HS-5 (cell line): Measurements from ENCODE around the gene PEX11A.
A peak's percentile ranks its signal among the peaks of the same experiment; 100 is the strongest.

Experiments used
- DNase-seq: peaks from one replicate; pipeline ENCODE4 v3.0.0-alpha.2; 2012; ENCODE audit warnings: low read depth

Gene PEX11A

GRCh38 chr15:89654847-89655805 is 35.4 kb downstream of the PEX11A start, which contains the start of gene KIF7:
TSS of gene KIF7 (minus strand) at chr15:89655467. CDS start at chr15:89652930, 2,537 bp downstream.
- no peak for DNase-seq

GRCh38 chr15:89654301-89654761 is 36.2 kb downstream of the PEX11A start:
- DNase-seq: peak; percentile 46

GRCh38 chr15:89653578-89653977 is 37.0 kb downstream of the PEX11A start:
- DNase-seq: no peak

- no peak for DNase-seq
Observed at GRCh38 chr15:89652666-89653065, 37.9 kb downstream of the PEX11A start.

GRCh38 chr15:89652131-89652530 is 38.4 kb downstream of the PEX11A start:
- no peak for DNase-seq

- DNase-seq: no peak
Observed at GRCh38 chr15:89649716-89650115, 40.8 kb downstream of the PEX11A start.

- no peak for DNase-seq
Observed at GRCh38 chr15:89649013-89649625, 41.4 kb downstream of the PEX11A start.

GRCh38 chr15:89648106-89649012 is 42.2 kb downstream of the PEX11A start:
- no peak for DNase-seq

GRCh38 chr15:89647191-89647851 is 43.2 kb downstream of the PEX11A start:
- DNase-seq: no peak

GRCh38 chr15:89646416-89647141 is 44.0 kb downstream of the PEX11A start:
- DNase-seq: no peak

GRCh38 chr15:89645680-89646079 is 44.9 kb downstream of the PEX11A start:
- DNase-seq: no peak

GRCh38 chr15:89642106-89642505 is 48.4 kb downstream of the PEX11A start:
- no peak for DNase-seq

- DNase-seq: no peak
Observed at GRCh38 chr15:89641053-89641452, 49.5 kb downstream of the PEX11A start.

GRCh38 chr15:89640245-89640644 is 50.3 kb downstream of the PEX11A start:
- DNase-seq: no peak

- DNase-seq: no peak
Observed at GRCh38 chr15:89633585-89633984, 57.0 kb downstream of the PEX11A start.

- no peak for DNase-seq
Observed at GRCh38 chr15:89632563-89633430, 57.8 kb downstream of the PEX11A start.

- DNase-seq: no peak
Observed at GRCh38 chr15:89631902-89632264, 58.7 kb downstream of the PEX11A start.
